Measurements from ENCODE around the gene GNB1L.

GNB1L gene

GRCh38 chr22:19748139-19748538 is 106.5 kb downstream of the GNB1L start:
- TF ChIP-seq, protein P1, sequence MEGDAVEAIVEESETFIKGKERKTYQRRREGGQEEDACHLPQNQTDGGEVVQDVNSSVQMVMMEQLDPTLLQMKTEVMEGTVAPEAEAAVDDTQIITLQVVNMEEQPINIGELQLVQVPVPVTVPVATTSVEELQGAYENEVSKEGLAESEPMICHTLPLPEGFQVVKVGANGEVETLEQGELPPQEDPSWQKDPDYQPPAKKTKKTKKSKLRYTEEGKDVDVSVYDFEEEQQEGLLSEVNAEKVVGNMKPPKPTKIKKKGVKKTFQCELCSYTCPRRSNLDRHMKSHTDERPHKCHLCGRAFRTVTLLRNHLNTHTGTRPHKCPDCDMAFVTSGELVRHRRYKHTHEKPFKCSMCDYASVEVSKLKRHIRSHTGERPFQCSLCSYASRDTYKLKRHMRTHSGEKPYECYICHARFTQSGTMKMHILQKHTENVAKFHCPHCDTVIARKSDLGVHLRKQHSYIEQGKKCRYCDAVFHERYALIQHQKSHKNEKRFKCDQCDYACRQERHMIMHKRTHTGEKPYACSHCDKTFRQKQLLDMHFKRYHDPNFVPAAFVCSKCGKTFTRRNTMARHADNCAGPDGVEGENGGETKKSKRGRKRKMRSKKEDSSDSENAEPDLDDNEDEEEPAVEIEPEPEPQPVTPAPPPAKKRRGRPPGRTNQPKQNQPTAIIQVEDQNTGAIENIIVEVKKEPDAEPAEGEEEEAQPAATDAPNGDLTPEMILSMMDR (IDR thresholded peaks at IDR 0.05): no peak
- Histone ChIP-seq H3K27ac (no peak overlapping the region), H3K4me3 (no peak overlapping the region)
- DNase-seq (ENCODE audit: low spot score): no peak

- Histone ChIP-seq H3K4me3 (no peak overlapping the region), H3K27ac (no peak overlapping the region)
- DNase-seq (ENCODE audit: low spot score): no peak
- TF ChIP-seq, protein P1 (IDR thresholded peaks at IDR 0.05): no peak
Measured at GRCh38 chr22:19747551-19747950, 107.1 kb downstream of the GNB1L start.

- DNase-seq (ENCODE audit: low spot score): no peak
- TF ChIP-seq, protein P1 (IDR thresholded peaks at IDR 0.05): no peak
Measured at GRCh38 chr22:19746726-19747125, 107.9 kb downstream of the GNB1L start.

DNA sequence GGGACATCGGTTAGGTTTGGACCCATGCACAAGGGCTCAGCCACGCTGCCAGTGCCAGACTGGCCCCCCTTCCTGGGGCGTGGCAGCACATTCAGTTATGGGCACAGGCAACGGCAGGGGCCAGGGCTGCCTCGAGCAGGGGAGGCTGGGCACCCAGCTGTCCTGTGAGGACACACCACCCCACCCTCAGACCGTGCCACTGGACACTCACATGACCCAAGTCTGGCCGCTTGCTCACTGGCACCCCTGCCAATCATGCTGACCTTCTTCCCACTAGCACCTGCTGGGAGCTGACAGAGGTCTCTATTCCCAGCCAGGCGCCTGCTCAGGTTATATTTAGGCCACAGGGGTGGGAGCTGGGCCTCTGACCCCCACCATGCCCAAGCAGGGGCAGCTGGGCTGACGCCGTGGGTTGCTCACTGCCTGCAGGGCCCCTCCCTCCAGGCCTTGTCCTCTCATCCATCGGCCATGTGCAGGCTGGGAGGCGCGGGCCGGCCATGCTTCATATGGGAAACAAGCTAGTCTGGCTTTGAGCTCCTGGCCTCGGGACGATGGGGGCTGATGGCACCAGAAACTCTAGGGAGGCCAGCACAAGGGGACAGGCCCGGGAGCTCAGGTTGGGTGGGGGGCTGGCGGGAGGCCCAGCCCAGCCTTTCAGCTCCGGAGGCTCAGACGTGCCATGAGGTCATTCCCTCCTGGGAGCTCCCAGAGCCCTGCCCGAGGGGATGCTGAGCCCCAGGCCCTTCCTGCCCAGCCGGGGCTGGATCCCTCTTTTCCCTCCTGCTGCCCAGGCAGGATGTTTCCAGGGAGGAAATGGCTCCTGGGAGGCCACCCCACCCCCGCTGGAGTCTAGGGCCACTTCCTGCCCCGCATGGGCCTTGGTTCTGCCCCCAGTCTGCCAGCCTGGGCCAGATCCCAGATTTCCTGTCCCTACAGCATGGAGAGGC is 109.2 kb downstream of the GNB1L start:
- DNase-seq (ENCODE audit: low spot score): no peak
- TF ChIP-seq, protein P1 (IDR thresholded peaks at IDR 0.05): no peak
- Histone ChIP-seq H3K27ac (no peak overlapping the region), H3K4me3 (no peak overlapping the region)

More at GRCh38 chr22:19746726-19747125, 107.9 kb downstream of the GNB1L start:
- Histone ChIP-seq H3K27ac (no peak overlapping the region), H3K4me3 (no peak overlapping the region)

DNA sequence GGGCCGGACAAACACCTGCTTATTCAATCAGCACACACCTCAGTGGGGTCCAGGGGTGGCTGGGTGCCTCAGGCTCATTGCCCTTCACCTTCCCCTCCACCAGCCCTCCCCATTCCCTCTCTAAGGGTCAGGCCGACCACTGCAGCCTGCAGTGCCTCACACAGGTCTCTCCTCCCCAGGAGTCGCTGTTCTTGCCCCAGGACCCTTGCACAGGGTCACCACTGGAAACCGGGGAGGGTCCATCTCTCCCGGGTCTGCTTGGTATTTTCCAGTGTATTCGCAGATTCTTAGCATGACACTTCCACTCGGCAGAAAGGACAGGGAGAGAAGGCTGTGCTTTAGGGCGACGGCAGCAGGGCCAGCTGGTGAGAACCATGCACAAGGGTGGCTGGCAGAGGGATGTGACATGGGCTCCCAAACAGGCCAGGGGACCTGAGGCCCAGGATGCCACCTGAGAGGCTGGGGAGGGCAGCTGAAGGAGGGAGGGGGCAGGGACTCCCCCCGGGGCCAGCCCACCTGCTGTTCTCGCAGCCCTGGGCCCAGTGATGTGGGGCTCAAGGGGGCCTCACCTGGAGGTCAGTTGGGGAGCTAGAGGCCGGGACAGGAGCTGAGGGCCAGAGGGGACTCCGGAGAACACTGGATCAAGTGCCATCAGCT is 110.2 kb downstream of the GNB1L start:
- no peak overlapping the region for H3K4me3 ChIP-seq
- H3K27ac ChIP-seq: no peak overlapping the region
- no peak for DNase-seq (ENCODE audit: low spot score)
- TF ChIP-seq, protein P1 (IDR thresholded peaks at IDR 0.05): no peak

DNA sequence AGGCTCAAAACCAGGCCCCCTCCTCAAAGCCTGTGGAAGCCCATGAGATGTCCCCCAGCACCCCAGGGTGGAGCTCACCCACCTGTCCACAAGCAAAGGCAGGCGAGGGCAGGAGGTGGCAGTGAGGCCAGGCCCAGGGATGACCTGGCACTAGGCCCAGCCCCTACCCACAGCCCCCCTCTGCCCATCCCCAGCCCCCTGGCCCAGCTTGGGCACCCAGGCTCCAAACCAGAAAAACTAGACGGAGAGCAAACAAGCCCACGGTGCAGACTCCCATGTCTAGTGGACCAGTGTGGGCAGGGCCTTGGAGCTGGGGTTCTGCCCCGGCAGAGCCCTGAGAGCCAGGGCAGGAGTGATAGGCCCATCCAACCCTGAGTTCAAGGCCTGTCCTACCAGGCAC is 111.0 kb downstream of the GNB1L start:
- TF ChIP-seq, protein P1 (IDR thresholded peaks at IDR 0.05): no peak
- no peak for DNase-seq (ENCODE audit: low spot score)
- H3K27ac ChIP-seq: no peak overlapping the region
- no peak overlapping the region for H3K4me3 ChIP-seq
